Measurements from ENCODE around the gene ANKRD45. TPM values are rescaled to one million over a fixed set of nuclear protein-coding genes. Genes with fewer than 3 reads are reported as not detected.
A peak's percentile ranks its signal among the peaks of the same experiment; 100 is the strongest.
"Not testable (repeated sequence)": the region's sequence is repeated elsewhere in the genome, so short reads cannot be mapped to it uniquely, and the experiment has no call there.

ANKRD45 gene
- 0.24 TPM for total RNA-seq
- long read RNA-seq = 0 reads

- intact Hi-C loops (cut with DNase I) = no loop called here
- peak; percentile 22 for ATAC-seq (ENCODE audit: poor library complexity)
- peak; percentile 57 for DNase-seq
Observed at GRCh38 chr1:173669491-173669941, at the start of gene ANKRD45. ANKRD45 (minus strand) TSS chr1:173669851; CDS start chr1:173659418, 10,433 bp downstream.

- ATAC-seq (ENCODE audit: poor library complexity) = no peak
- intact Hi-C loops (cut with DNase I) = no loop called here
Observed at GRCh38 chr1:173717238-173717637, 47.6 kb upstream of the ANKRD45 start.

GRCh38 chr1:173715538-173715844 is 45.8 kb upstream of the ANKRD45 start:
- intact Hi-C loops (cut with DNase I) = no loop called here
- DNase-seq = no peak
- no peak for ATAC-seq (ENCODE audit: poor library complexity)

More at GRCh38 chr1:173717238-173717637, 47.6 kb upstream of the ANKRD45 start:
- DNase-seq = no peak

- intact Hi-C loops (cut with DNase I) = no loop called here
- ATAC-seq (ENCODE audit: poor library complexity) = peak; percentile 98
Observed at GRCh38 chr1:173714759-173715537, 45.3 kb upstream of the ANKRD45 start, which contains the start of gene KLHL20. KLHL20 (plus strand) TSS chr1:173714981; CDS start chr1:173716044, 1,063 bp downstream.

GRCh38 chr1:173714441-173714758 is 44.7 kb upstream of the ANKRD45 start:
- ATAC-seq (ENCODE audit: poor library complexity) (peak; percentile 9), DNase-seq (no peak)
- intact Hi-C loops (cut with DNase I) = no loop called here

More at GRCh38 chr1:173714759-173715537, 45.3 kb upstream of the ANKRD45 start, which contains the start of gene KLHL20:
- DNase-seq = peak; percentile 83

GRCh38 chr1:173708787-173709186 is 39.1 kb upstream of the ANKRD45 start:
- ATAC-seq (ENCODE audit: poor library complexity) = no peak
- no peak for DNase-seq
- intact Hi-C loops (cut with DNase I) = no loop called here

- DNase-seq = no peak
- intact Hi-C loops (cut with DNase I) = no loop called here
- ATAC-seq (ENCODE audit: poor library complexity) = no peak
Observed at GRCh38 chr1:173705117-173705516, 35.5 kb upstream of the ANKRD45 start.

- intact Hi-C loops (cut with DNase I) = no loop called here
- DNase-seq (no peak), ATAC-seq (ENCODE audit: poor library complexity) (no peak)
Observed at GRCh38 chr1:173702736-173703135, 33.1 kb upstream of the ANKRD45 start.

- ATAC-seq (ENCODE audit: poor library complexity); intact Hi-C loops (cut with DNase I); DNase-seq: not testable (repeated sequence)
Observed at GRCh38 chr1:173701299-173701698, 31.6 kb upstream of the ANKRD45 start.

- ATAC-seq (ENCODE audit: poor library complexity) = no peak
- intact Hi-C loops (cut with DNase I) = no loop called here
- DNase-seq = no peak
Observed at GRCh38 chr1:173693238-173693637, 23.6 kb upstream of the ANKRD45 start.

- DNase-seq = no peak
- ATAC-seq (ENCODE audit: poor library complexity) = no peak
- intact Hi-C loops (cut with DNase I) = no loop called here
Observed at GRCh38 chr1:173688300-173688699, 18.6 kb upstream of the ANKRD45 start.

- ATAC-seq (ENCODE audit: poor library complexity); DNase-seq; intact Hi-C loops (cut with DNase I): not testable (repeated sequence)
Observed at GRCh38 chr1:173685121-173685520, 15.5 kb upstream of the ANKRD45 start.

GRCh38 chr1:173683838-173684237 is 14.2 kb upstream of the ANKRD45 start:
- intact Hi-C loops (cut with DNase I); ATAC-seq (ENCODE audit: poor library complexity); DNase-seq: not testable (repeated sequence)

GRCh38 chr1:173682184-173682583 is 12.5 kb upstream of the ANKRD45 start:
- DNase-seq = no peak
- ATAC-seq (ENCODE audit: poor library complexity) = no peak
- intact Hi-C loops (cut with DNase I) = no loop called here

GRCh38 chr1:173680152-173680551 is 10.5 kb upstream of the ANKRD45 start:
- ATAC-seq (ENCODE audit: poor library complexity); intact Hi-C loops (cut with DNase I); DNase-seq: not testable (repeated sequence)

- ATAC-seq (ENCODE audit: poor library complexity); DNase-seq; intact Hi-C loops (cut with DNase I): not testable (repeated sequence)
Observed at GRCh38 chr1:173674496-173674895, 4.8 kb upstream of the ANKRD45 start.

- intact Hi-C loops (cut with DNase I) = no loop called here
- ATAC-seq (ENCODE audit: poor library complexity) = no peak
- no peak for DNase-seq
Observed at GRCh38 chr1:173666646-173667045, 3.0 kb downstream of the ANKRD45 start.

GRCh38 chr1:173663159-173663558 is 6.5 kb downstream of the ANKRD45 start:
- no peak for ATAC-seq (ENCODE audit: poor library complexity)
- DNase-seq = no peak
- intact Hi-C loops (cut with DNase I) = no loop called here

GRCh38 chr1:173661763-173662162 is 7.9 kb downstream of the ANKRD45 start:
- intact Hi-C loops (cut with DNase I) = no loop called here
- no peak for DNase-seq
- no peak for ATAC-seq (ENCODE audit: poor library complexity)

- intact Hi-C loops (cut with DNase I) = no loop called here
- ATAC-seq (ENCODE audit: poor library complexity) = no peak
- DNase-seq = no peak
Observed at GRCh38 chr1:173661271-173661670, 8.4 kb downstream of the ANKRD45 start.
